HG03520 (cell line): Measurements from ENCODE around the gene OR5H2.
"Not testable (repeated sequence)": the region's sequence is repeated elsewhere in the genome, so short reads cannot be mapped to it uniquely, and the experiment has no call there.

Experiments
- ATAC-seq: cut with Tn5 transposase; IDR thresholded peaks from one replicate; pipeline ENCODE4 v1.9.1; 2021; ENCODE audit warnings: mild to moderate bottlenecking, moderate library complexity; ENCODE audit not compliant: unreplicated experiment

OR5H2 gene

GRCh38 chr3:98282205-98282604, at the start of gene OR5H2:
TSS of gene OR5H2 (plus strand) at chr3:98282505. CDS start at chr3:98282903, 398 bp downstream.
- no peak for ATAC-seq

- ATAC-seq: no peak
Measured at GRCh38 chr3:98233468-98233867, 48.8 kb upstream of the OR5H2 start.

GRCh38 chr3:98240131-98240530, 42.2 kb upstream of the OR5H2 start:
- no peak for ATAC-seq

GRCh38 chr3:98242155-98242554, 40.1 kb upstream of the OR5H2 start:
- ATAC-seq: no peak

- no peak for ATAC-seq
Measured at GRCh38 chr3:98243843-98244242, 38.5 kb upstream of the OR5H2 start.

GRCh38 chr3:98246142-98246541, 36.2 kb upstream of the OR5H2 start:
- no peak for ATAC-seq

GRCh38 chr3:98256026-98256425, 26.3 kb upstream of the OR5H2 start:
- not testable (repeated sequence) for ATAC-seq

GRCh38 chr3:98259707-98260106, 22.6 kb upstream of the OR5H2 start:
- peak; percentile 58 for ATAC-seq

- ATAC-seq: no peak
Measured at GRCh38 chr3:98262046-98262445, 20.3 kb upstream of the OR5H2 start.

- no peak for ATAC-seq
Measured at GRCh38 chr3:98263944-98264343, 18.4 kb upstream of the OR5H2 start, which contains the start of gene OR5H6. TSS of gene OR5H6 (plus strand) at chr3:98264244. CDS start at chr3:98264333, 89 bp downstream.

- ATAC-seq: no peak
Measured at GRCh38 chr3:98269846-98270245, 12.5 kb upstream of the OR5H2 start.

- ATAC-seq: no peak
Measured at GRCh38 chr3:98272126-98272525, 10.2 kb upstream of the OR5H2 start.

GRCh38 chr3:98274914-98275313, 7.4 kb upstream of the OR5H2 start:
- no peak for ATAC-seq

GRCh38 chr3:98290916-98291315, 8.6 kb downstream of the OR5H2 start:
- ATAC-seq: no peak

- no peak for ATAC-seq
Measured at GRCh38 chr3:98291332-98291957, 9.1 kb downstream of the OR5H2 start.

GRCh38 chr3:98322101-98322500, 39.8 kb downstream of the OR5H2 start:
- ATAC-seq: peak; percentile 35

GRCh38 chr3:98322686-98323085, 40.4 kb downstream of the OR5H2 start:
- no peak for ATAC-seq

- ATAC-seq: no peak
Measured at GRCh38 chr3:98323425-98323824, 41.1 kb downstream of the OR5H2 start.

- ATAC-seq: no peak
Measured at GRCh38 chr3:98325055-98325454, 42.8 kb downstream of the OR5H2 start.

GRCh38 chr3:98326105-98326893, 44.0 kb downstream of the OR5H2 start:
- ATAC-seq: no peak

- peak; percentile 70 for ATAC-seq
Measured at GRCh38 chr3:98326945-98327344, 44.6 kb downstream of the OR5H2 start.

GRCh38 chr3:98328933-98329332, 46.6 kb downstream of the OR5H2 start:
- no peak for ATAC-seq
